D721Med (cell line): ENCODE measurements around the gene SLC7A4.
"Not testable (repeated sequence)": the region's sequence is repeated elsewhere in the genome, so short reads cannot be mapped to it uniquely, and the experiment has no call there.

Experiments used
- DNase-seq: peaks from one replicate; pipeline ENCODE4 v3.0.0; 2011; ENCODE audit warnings: low spot score; ENCODE audit not compliant: insufficient read length
- FAIRE-seq: peaks from 2 replicates; lab custom pipeline; 2011; peaks lifted over from hg19 to GRCh38; lab: Jason Lieb, UNC
- TF ChIP-seq, protein P1 (sequence below): IDR thresholded peaks from 2 replicates; pipeline ENCODE4 v1.5.1; 2012; ENCODE audit warnings: mild to moderate bottlenecking, control low read depth; ENCODE audit not compliant: insufficient read depth; ENCODE audit errors: missing control alignments

SLC7A4 gene

DNA sequence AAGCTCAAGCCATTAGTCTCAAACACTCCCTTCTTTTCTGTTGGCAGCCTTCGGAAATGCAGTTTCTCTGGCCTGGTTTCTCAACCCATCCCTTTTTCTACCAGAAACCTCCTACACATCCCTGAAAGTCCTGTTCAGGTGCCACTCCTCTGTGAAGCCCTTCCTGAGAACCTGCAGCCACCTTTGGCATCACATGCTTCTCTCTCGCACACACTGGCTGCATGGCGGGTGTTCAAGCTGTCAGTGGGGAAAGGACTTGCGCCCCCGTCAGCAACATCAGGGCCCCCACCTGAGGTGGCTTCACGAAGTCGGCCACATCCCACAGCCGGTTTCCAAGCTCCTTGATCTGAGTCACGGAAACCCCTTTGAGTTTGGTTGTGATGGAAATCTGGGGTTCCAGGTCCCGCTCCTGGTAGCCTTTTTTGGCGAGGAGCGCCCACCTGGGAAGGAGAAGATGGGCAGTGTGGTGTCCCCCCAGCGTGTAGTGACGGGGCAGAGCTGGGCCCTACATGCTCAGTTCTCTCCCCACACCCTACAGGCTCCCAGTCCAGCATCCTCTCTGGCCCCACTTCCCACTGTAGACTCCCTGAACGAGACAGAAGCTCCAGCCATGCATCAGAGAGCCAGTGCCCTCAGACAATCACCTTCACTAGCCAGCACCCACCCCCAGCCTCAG lies 11.6 kb upstream of the SLC7A4 start:
- DNase-seq (no peak), FAIRE-seq (no peak)
- TF ChIP-seq, protein P1, sequence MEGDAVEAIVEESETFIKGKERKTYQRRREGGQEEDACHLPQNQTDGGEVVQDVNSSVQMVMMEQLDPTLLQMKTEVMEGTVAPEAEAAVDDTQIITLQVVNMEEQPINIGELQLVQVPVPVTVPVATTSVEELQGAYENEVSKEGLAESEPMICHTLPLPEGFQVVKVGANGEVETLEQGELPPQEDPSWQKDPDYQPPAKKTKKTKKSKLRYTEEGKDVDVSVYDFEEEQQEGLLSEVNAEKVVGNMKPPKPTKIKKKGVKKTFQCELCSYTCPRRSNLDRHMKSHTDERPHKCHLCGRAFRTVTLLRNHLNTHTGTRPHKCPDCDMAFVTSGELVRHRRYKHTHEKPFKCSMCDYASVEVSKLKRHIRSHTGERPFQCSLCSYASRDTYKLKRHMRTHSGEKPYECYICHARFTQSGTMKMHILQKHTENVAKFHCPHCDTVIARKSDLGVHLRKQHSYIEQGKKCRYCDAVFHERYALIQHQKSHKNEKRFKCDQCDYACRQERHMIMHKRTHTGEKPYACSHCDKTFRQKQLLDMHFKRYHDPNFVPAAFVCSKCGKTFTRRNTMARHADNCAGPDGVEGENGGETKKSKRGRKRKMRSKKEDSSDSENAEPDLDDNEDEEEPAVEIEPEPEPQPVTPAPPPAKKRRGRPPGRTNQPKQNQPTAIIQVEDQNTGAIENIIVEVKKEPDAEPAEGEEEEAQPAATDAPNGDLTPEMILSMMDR = no peak

DNA sequence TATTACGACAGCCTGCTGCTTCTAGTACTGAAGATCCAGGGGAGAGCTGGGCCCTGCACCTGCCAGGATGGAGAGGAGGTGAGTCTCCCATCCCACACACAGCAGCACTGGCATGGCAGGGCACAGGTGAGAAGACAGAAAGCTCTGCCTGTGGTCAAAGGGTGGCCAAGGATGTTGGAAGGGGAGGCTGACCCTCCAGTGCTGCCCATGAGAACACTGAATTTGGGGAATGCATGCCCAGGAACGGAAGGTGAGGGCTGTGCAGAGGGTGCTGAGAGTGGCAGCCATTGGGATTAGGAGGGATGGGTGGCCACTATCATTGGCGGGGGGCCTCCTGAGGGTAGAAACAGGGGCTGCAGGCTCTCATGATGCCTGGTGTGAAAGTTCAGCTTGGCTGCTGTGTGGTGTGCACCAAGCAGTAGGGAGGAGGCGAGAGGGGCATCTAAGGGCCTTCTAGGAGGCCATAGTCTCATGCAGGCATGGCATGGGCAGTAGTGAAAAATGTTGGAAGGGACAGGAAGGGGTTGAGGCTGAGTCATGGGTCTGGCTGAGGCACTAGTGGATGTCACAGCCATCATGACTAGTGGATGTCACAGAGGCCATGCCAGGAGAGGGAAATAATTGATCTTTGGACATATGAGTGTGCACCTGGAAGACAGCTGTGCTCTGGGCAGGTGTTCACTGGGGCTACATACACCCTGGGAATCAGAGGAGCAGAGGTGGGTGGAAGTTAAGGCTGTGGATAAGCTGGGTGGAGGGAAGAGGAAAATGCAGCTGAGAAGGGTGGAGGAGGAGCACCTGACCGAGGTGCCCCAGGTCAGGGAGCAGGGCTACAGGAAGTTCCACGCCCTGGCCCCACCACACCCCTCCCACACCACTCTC lies 10.9 kb upstream of the SLC7A4 start:
- FAIRE-seq = no peak
- TF ChIP-seq, protein P1 = no peak
- DNase-seq = no peak

DNA sequence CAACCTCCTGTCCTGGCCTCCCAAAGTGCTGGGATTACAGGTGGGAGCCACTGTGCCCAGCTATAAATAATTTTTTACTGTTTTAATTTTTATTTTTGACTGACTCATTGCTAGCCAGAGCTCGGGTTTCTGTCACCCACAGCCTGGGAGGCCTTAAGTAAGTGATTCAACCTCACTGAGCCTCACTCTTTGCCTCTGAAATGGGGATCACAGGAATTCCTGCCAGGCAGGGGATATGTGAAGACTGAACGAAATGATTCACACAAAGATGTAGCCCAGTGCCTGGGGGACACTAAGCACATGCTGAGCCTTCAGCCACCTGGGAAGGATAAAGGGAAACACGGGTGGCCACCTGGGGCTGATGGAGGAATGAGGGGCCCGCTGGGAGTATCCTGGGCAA lies 9.6 kb upstream of the SLC7A4 start:
- DNase-seq = no peak
- no peak for FAIRE-seq
- TF ChIP-seq, protein P1 = no peak

DNA sequence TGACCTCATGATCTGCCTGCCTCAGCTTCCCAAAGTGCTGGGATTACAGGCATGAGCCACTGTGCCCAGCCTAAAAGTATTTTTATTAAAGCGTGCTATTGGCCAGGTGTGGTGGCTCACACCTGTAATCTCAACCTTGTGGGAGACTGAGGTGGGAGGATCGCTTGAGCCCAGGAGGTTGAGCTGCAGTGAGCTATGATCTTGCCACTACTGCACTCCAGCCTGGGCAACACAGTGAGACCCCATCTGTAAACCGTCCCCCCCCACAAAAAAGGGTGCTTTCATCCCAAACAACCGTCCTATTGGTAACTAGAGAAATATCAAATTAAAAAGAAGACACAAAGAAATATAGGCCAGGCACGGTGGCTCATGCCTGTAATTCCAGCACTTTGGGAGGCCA lies 6.8 kb upstream of the SLC7A4 start:
- DNase-seq, FAIRE-seq: not testable (repeated sequence)

DNA sequence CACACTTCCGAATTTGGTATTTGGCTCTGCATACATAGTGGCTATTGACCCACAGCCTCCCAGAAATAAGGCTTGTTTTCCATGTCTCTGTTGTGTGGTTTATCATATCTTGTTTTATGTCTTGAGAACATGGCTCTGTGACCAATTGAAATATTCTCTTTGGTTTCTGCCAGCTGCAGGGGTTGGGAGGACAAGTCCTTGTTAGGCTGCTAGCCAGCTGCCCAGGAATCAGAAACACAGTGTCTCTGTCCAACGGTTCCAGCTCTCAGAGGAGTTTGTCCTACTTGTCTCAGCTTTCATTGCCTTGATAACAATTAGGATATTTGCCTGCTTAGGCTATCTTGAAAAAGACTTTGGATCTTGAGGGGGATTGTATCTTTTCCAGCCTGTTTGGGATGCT lies 6.0 kb upstream of the SLC7A4 start:
- no peak for FAIRE-seq
- TF ChIP-seq, protein P1 = no peak
- DNase-seq = no peak

DNA sequence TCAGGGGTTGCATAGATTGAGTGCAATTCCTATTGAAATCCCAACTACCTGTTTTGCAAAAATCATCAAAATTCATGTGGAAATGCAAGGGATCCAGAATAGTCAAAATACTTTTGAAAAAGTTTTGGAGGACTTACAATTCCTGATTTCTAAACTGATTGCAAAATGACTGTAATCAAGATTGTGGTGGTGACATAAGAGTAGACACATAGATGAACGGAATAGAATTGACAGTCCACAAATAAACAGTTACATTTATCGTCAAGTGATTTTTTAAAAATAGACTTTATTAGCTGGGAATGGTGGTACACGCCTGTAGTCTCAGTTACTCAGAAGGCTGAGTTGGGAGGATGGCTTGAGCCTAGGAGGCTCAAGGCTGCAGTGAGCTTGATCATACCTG lies 2.6 kb upstream of the SLC7A4 start:
- TF ChIP-seq, protein P1 = no peak
- no peak for DNase-seq
- no peak for FAIRE-seq

DNA sequence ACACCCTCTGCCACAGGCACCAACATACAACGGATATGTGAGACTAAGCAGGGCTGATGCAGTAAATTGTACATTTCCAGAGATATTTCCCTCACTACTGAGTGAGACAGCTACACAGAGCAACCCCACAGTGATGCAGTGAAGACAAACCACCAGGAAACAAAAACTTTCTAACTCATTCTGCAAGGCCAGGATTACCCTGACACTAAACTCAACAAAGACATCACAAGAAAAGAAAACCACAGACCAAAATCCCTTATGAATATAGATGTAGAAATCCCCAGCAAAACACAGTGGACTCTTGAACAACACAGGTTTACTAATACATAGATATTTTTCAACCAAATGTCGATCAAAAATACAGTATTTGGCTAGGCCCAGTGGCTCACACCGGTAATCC lies 1.5 kb upstream of the SLC7A4 start:
- TF ChIP-seq, protein P1 = no peak
- no peak for DNase-seq
- no peak for FAIRE-seq
